GM21786 (cell line): Measurements from ENCODE around the gene KIAA1328.

Experiments used
- ATAC-seq: cut with Tn5 transposase; IDR thresholded peaks from one replicate; pipeline ENCODE4 v1.9.1; 2021; ENCODE audit not compliant: unreplicated experiment

The KIAA1328 gene

GRCh38 chr18:37199741-37200140 lies 370.8 kb downstream of the KIAA1328 start:
- no peak for ATAC-seq

- no peak for ATAC-seq
Observed at GRCh38 chr18:37207343-37207742, 378.4 kb downstream of the KIAA1328 start.

- no peak for ATAC-seq
Observed at GRCh38 chr18:37210781-37211180, 381.9 kb downstream of the KIAA1328 start.

- no peak for ATAC-seq
Observed at GRCh38 chr18:37218022-37218590, 389.2 kb downstream of the KIAA1328 start.

GRCh38 chr18:37219257-37219656 lies 390.3 kb downstream of the KIAA1328 start:
- no peak for ATAC-seq

- no peak for ATAC-seq
Observed at GRCh38 chr18:37222354-37222998, 393.5 kb downstream of the KIAA1328 start.

GRCh38 chr18:37222999-37223378 lies 394.1 kb downstream of the KIAA1328 start:
- ATAC-seq: no peak

GRCh38 chr18:37225279-37225678 lies 396.4 kb downstream of the KIAA1328 start:
- ATAC-seq: no peak

- no peak for ATAC-seq
Observed at GRCh38 chr18:37230768-37231167, 401.8 kb downstream of the KIAA1328 start.

GRCh38 chr18:37231251-37231650 lies 402.3 kb downstream of the KIAA1328 start:
- ATAC-seq: no peak

- ATAC-seq: no peak
Observed at GRCh38 chr18:37235583-37235982, 406.7 kb downstream of the KIAA1328 start.

- ATAC-seq: no peak
Observed at GRCh38 chr18:37238282-37239108, 409.6 kb downstream of the KIAA1328 start.

- no peak for ATAC-seq
Observed at GRCh38 chr18:37242091-37242490, 413.2 kb downstream of the KIAA1328 start.

- no peak for ATAC-seq
Observed at GRCh38 chr18:37242826-37243560, 414.1 kb downstream of the KIAA1328 start.

- ATAC-seq: no peak
Observed at GRCh38 chr18:37243741-37244140, 414.8 kb downstream of the KIAA1328 start.

- ATAC-seq: no peak
Observed at GRCh38 chr18:37244618-37245017, 415.7 kb downstream of the KIAA1328 start.

- ATAC-seq: no peak
Observed at GRCh38 chr18:37246779-37247340, 417.9 kb downstream of the KIAA1328 start.

- no peak for ATAC-seq
Observed at GRCh38 chr18:37247497-37248161, 418.7 kb downstream of the KIAA1328 start.

- ATAC-seq: no peak
Observed at GRCh38 chr18:37248281-37248680, 419.4 kb downstream of the KIAA1328 start.

- ATAC-seq: no peak
Observed at GRCh38 chr18:37249171-37249886, 420.4 kb downstream of the KIAA1328 start.
